Stromal cell of bone marrow (primary cell): ENCODE results near the gene PRADC1.

Experiments used
- DNase-seq: peaks from one replicate; pipeline ENCODE4 v3.0.0-alpha.2; 2012; ENCODE audit warnings: low read depth

PRADC1 gene

GRCh38 chr2:73258913-73259215 lies 25.8 kb upstream of the PRADC1 start:
- no peak for DNase-seq

DNA sequence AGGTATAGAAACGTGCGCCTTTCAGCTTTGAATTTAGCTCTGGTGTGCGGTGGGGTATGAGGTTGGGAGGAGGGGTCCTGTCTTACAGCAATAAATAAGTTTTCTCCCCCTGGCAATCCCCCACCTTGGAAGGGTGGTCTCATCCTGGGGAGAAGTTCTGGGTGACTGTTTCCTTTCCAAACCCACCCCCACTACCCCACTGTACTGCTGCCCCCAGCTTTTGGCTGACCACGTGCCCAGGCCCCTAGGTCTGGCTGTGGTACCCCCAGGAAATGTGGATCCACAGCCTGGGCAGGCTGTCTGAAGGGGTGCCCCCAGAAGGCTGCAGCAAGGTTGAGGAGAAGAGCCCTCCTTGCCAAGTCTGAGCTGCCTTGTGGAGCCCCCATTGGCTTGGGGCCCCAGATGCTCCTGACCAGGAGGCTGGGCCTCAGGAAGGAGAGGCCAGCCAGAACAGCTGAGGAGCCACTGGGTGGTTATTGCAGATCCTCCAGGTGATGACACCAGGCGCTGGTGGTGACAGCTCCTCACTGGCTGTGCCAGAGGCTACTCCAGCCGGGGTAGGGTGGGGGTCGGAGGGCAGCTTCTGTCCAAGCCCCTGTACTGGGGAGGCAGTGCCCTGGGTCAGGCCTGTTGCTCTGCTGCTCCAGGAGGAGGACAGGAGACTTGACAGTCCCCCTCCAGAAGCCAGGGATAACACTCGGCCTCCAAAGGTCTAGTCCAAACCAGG lies 25.3 kb upstream of the PRADC1 start:
- DNase-seq = no peak

GRCh38 chr2:73257425-73258125 lies 24.5 kb upstream of the PRADC1 start:
- DNase-seq = no peak

DNA sequence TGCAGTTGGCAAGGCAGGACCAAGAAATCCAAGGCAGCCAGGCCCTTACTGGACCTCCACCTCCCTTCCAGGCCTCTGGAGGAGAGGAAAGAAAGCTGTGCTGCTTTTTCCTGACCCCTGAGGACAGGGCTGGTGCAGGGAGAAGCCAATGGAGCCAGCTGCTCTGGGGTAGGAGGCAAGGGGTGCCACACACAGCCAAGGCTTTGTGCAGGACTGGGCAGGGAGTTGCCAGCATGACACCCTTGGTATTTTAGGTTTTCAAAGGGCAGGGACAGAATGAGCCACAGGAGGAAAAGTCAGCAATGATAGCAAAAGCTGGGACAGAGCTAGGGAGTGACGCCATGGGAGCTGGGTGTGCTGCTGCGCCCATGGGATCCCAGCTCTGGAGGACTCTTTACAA lies 24.0 kb upstream of the PRADC1 start:
- DNase-seq = no peak

DNA sequence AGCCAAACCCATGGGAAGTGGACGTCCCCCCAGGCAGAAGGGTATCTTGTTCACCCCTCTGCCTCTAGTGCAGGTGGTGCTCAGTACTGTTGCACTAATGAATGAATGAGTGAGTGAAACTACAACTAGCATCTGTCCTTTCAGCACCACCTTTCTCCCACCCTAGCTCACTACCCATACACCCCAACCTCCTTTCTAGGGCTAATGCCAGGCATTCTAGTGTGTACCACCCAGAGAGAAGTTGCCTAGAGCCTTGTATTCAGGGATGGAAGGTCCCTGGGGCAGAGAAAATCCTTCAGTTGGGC lies 23.5 kb upstream of the PRADC1 start:
- no peak for DNase-seq

- no peak for DNase-seq
These were observed 23.0 kb upstream of the PRADC1 start for GRCh38 chr2:73255907-73256617.

DNA sequence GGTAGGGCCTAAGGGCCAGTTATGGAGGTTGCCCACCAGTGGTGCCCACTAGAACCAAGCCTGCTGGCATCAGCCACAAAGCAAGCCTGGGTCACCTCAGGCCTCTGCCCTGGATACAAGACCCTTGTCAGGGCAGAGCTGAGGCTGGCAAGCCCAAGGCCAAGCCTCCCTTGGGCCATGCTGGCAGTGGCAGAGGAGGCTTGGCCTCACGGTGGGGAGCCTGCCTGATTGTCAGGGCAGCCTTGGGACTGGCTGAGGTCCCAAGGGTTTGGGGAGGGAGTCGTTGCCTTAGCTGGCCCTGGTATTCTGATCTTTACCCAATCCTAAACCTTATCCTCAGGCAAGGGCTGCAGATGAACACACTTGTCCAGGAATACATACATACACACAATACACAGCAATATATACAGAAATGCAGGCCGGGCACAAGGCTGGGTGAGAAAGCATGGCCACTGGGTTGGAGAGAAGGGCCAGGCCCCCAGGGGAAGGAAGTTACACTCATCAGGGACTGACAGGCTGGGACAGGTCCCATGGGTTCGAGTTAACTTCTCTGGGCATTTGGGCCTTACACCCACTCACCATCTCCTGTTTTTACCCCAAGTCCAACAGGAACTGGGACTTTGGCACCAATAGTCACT lies 22.1 kb upstream of the PRADC1 start:
- no peak for DNase-seq

DNA sequence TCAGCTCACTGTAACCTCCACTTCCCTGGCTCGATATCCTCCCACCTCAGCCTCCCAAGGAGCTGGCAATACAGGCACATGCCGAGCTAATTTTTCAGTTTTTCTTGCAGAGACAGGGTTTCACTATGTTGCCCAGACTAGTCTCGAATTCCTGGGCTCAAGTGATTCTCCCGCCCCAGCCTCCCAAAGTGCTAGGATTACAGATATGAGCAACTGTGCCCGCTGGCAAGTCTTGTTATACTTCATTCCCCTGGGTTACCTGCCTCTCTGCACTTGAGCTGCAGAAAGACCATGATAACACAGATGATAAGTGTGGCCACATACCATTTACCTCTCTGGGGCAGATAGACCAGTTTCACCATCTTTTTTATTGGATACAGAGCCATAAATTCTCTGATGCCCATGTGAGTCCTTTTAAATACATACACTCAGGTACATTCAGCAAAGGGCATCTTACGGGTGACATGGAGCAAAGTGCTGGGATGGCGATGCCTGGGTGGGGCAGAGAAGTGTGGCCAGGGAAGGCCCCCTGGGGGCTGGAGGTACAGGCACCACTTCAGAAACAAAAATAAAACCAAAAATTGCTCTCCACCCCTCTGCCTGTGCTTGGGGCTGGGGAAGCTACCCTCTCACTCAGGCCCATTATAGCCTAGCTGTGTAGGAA lies 21.4 kb upstream of the PRADC1 start:
- DNase-seq = no peak

GRCh38 chr2:73253901-73254300 lies 20.9 kb upstream of the PRADC1 start:
- no peak for DNase-seq

GRCh38 chr2:73253400-73253799 lies 20.4 kb upstream of the PRADC1 start:
- DNase-seq = no peak

DNA sequence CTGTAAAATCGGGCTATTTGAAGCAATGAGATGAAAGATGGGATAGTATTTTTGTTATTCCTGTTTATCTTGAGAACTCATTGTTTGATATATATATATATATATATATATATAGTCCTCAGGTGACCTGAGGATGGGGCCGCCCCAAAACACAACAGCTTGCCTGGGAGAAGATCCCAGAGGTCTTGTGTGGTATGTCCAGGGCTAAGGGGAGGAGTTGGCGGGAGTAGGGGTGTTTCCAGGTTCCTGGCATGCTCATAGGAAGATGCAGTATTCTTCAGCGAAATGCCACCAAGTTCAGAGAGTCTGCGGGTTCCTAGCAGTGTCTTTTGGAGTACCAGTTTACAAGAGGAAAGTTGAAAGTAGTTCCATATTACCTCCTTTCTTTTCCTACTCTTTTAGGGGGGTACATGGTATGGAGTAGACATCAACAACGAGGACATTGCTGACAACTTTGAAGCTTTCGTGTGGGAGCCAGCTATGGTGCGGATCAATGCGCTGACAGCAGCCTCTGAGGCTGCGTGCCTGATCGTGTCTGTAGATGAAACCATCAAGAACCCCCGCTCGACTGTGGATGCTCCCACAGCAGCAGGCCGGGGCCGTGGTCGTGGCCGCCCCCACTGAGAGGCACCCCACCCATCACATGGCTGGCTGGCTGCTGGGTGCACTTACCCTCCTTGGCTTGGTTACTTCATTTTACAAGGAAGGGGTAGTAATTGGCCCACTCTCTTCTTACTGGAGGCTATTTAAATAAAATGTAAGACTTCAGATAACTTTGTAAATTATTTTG lies 19.4 kb upstream of the PRADC1 start:
- DNase-seq = no peak

- DNase-seq = no peak
These were observed 18.1 kb upstream of the PRADC1 start for GRCh38 chr2:73250872-73251846.

DNA sequence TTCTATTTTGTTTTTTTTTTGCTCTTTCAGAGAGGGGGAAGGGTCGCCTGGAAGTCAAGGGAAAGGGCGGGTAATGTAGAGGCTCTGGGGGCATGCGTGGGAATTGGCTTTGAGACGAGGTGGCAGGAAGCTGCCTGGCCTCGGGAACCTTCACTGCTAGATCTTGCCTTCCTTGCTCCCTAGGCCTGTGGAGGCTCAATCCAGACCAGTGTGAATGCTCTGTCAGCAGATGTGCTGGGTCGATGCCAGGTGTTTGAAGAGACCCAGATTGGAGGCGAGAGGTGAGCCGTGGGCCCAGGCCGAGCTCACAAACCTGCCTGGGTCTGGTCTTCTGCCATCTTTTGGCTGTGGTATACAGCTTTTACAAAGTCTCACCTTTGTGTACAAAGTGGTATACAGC lies 16.6 kb upstream of the PRADC1 start:
- no peak for DNase-seq

- no peak for DNase-seq
These were observed 13.8 kb upstream of the PRADC1 start for GRCh38 chr2:73246850-73247249.

DNA sequence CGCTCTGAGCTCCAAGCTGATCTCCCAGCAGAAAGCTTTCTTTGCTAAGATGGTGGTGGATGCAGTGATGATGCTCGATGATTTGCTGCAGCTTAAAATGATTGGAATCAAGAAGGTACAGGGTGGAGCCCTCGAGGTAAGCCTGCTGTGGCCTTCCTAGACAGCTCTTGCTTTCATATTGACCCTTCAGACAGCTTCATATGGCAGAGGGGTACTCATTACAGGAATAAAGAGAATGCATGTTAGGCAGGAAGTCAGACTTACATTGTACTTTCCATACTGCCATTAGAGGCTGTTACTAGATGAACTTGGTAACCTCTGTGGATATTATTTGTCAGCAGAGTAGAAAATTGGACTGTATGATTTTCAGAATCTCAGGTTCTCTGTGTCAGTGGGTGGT lies 11.5 kb upstream of the PRADC1 start:
- no peak for DNase-seq

- no peak for DNase-seq
These were observed 11.0 kb upstream of the PRADC1 start for GRCh38 chr2:73243884-73244570.

DNA sequence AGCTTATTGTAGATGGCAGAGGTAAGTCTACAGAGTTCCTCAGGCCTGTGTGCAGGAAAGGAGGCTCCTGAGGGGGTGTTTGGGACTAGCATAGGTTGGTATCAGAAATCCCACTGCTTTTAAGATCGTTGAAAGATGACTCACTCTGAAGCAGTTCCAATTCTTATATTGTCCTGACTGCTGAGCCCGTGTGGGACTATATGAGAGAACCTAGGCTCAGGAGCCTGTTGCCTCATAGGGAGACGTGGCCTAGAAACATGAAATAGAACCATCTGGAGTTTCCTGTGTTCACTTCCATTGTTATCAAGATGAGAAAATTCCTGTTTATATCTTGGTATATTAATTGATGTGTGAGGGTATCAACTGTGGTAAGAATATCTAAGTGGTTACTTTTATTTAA lies 6.7 kb upstream of the PRADC1 start:
- DNase-seq = no peak

DNA sequence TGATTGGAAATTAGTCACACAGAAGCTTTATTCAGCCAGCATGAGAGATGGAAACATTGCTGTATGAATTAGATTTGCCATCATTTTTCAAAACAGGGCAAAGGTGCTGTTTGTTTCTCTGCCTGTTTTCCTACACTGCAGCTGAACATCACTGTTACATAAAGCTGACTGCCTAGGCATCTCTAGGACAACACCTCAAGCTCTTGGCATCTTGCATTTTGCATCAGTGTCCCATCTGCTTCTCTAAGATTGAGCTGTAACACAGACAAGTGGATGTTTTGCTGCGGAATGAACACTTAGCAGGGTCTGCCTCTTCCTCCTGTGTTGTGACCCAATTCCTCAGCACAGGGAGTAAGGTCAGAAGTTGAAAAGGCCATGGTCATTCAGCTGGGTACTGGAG lies 5.9 kb upstream of the PRADC1 start:
- no peak for DNase-seq

DNA sequence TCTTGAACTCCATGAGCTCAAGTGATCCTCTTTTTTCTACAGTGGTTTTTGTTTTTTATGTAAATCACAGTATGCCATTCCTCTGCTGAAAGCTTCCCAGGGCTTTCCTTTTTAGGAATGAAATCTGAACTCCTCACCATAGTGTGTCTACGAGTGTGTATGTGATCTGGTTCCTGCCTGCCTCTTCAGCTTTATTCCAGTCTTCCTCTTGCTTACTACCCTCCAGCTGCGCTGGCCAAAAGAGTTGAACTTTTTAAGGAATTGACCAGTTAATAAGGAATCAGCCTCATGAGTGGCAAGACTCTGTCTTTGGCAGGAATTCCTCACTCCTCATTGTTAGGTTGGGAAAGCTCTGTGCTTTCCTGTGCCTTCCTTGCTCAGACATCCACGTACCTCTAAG lies 5.1 kb upstream of the PRADC1 start:
- DNase-seq = no peak

DNA sequence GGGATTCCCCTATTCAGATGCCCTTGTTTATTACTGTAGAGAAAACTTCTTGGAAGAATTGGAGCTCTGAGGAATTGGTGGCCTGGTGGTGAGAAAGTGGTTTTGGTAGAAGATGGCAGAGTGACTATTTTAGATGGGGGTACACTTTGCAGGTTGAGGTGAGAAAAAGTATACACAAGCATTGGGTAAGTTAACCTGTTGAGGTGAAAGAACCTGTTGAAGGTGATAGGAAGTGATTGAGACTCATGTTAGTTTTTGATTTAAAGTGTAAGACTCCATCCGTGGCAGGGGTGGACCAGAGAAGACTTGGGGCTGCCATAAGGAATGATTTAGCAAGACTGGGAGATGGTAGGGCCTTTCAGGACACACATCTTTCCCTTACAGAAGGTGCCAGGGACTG lies 4.1 kb upstream of the PRADC1 start:
- no peak for DNase-seq
